ENCODE measurements around the gene EVC2. TPM values are rescaled to one million over a fixed set of nuclear protein-coding genes. Genes with fewer than 3 reads are reported as not detected.
A peak's percentile ranks its signal among the peaks of the same experiment; 100 is the strongest.

EVC2 gene
- total RNA-seq, 1 experiment from 2014 or later = 3.2 TPM

DNA sequence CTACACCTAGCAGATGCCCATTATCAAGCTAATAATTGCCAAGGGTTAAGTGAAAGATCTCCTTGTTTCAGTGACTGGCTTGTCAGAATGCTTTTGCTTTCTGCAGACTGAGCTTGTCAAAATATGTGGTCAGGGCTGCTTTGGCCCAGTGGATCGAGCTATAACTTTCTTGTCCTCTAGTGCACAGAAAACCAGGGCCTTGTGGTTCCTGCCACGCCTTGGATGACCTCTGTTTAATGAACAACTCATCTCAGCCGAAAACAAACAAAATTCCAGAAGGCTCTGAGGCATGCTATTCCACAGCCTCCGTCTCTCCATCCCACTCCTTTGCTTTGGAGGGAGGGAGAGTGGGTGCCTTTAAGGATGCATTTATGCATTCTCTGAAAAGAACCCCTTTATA, 14.0 kb upstream of the EVC2 start:
- BruUV-seq (replicated peaks) = no TSS peak
- POLR2A ChIA-PET (ENCODE audit: unreplicated experiment) = no interaction called here
- H3K4me1 ChIP-seq (ENCODE audit: insufficient read depth, low read length) = peaks cover 20% of the 10 kb centered on the region
- TF ChIP-seq EZH2phosphoT487 (IDR thresholded peaks at IDR 0.05; ENCODE audit: borderline replicate concordance, low read length) = no peak
- TF ChIP-seq, protein P1, sequence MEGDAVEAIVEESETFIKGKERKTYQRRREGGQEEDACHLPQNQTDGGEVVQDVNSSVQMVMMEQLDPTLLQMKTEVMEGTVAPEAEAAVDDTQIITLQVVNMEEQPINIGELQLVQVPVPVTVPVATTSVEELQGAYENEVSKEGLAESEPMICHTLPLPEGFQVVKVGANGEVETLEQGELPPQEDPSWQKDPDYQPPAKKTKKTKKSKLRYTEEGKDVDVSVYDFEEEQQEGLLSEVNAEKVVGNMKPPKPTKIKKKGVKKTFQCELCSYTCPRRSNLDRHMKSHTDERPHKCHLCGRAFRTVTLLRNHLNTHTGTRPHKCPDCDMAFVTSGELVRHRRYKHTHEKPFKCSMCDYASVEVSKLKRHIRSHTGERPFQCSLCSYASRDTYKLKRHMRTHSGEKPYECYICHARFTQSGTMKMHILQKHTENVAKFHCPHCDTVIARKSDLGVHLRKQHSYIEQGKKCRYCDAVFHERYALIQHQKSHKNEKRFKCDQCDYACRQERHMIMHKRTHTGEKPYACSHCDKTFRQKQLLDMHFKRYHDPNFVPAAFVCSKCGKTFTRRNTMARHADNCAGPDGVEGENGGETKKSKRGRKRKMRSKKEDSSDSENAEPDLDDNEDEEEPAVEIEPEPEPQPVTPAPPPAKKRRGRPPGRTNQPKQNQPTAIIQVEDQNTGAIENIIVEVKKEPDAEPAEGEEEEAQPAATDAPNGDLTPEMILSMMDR (conservative IDR thresholded peaks at IDR 0.05; ENCODE audit: low read depth, low read length) = no peak
- no peak for TF ChIP-seq EZH2 (IDR thresholded peaks at IDR 0.05; ENCODE audit: low read length, unreplicated experiment)
- no peak overlapping the region for H3K4me3 ChIP-seq (ENCODE audit: low read length)
- no peaks in the 10 kb centered on the region for H3K27me3 ChIP-seq (ENCODE audit: low read length)
- peaks cover 11% of the 10 kb centered on the region for H3K36me3 ChIP-seq (ENCODE audit: low read depth, low read length)
- CTCF ChIA-PET = interaction anchor here (1.0 kb wide), 1 partner anchor 31 kb away, joined by 3 read pairs; no protein-coding TSS in a partner anchor
- intact Hi-C loops (cut with micrococcal nuclease) = no loop called here
- H3K79me2 ChIP-seq (ENCODE audit: low read length) = peaks cover 56% of the 10 kb centered on the region
- peak overlapping the region; percentile 66 for H3K4me2 ChIP-seq (ENCODE audit: low read length)
- no peaks in the 10 kb centered on the region for H4K20me1 ChIP-seq (ENCODE audit: low read length)
- no peaks in the 10 kb centered on the region for H3K9me2 ChIP-seq (replicated peaks; ENCODE audit: low read length)
- H3K27ac ChIP-seq (ENCODE audit: low read length) = peak overlapping the region; percentile 80
- ATAC-seq (peak; percentile 97), DNase-seq (peak; percentile 76)
- peak overlapping the region; percentile 34 for H3K9ac ChIP-seq (ENCODE audit: low read length)
- H3K9me3 ChIP-seq (ENCODE audit: low read length) = no peaks in the 10 kb centered on the region
- no peak overlapping the region for H2AFZ ChIP-seq (ENCODE audit: low read length)
- H3F3A ChIP-seq (ENCODE audit: low read length, unreplicated experiment) = no peaks in the 10 kb centered on the region

DNA sequence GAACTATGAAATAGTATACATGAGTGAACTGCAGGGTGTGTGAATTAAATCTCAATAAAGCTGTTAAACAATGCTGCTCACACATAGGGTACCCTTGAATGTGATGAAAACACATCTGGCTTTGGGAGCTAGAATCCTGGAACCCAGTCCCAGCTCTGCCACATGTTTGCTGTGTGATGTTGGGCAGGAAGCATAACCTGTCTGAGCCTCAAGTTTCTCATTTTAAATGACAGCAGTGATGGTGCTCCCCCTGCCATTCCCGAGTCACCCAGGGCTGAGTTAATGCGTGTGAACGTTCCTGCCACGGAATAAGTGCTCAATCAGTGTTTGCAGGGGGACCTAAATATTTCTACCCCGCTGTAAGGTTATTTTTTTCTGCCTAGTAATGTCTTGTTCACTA, 13.6 kb upstream of the EVC2 start:
- H3K9ac ChIP-seq (ENCODE audit: low read length) = peak overlapping the region; percentile 34
- no peaks in the 10 kb centered on the region for H3K9me3 ChIP-seq (ENCODE audit: low read length)
- H3K79me2 ChIP-seq (ENCODE audit: low read length) = peaks cover 60% of the 10 kb centered on the region
- H2AFZ ChIP-seq (ENCODE audit: low read length) = no peak overlapping the region
- H3K27ac ChIP-seq (ENCODE audit: low read length) = peak overlapping the region; percentile 80
- CTCF ChIA-PET = interaction anchor here (1.0 kb wide), 1 partner anchor 32 kb away, joined by 3 read pairs; no protein-coding TSS in a partner anchor
- H3K4me3 ChIP-seq (ENCODE audit: low read length) = no peak overlapping the region; the same call in 1 of the 2 replicates
- intact Hi-C loops (cut with micrococcal nuclease) = no loop called here
- H4K20me1 ChIP-seq (ENCODE audit: low read length) = no peaks in the 10 kb centered on the region
- TF ChIP-seq EZH2 (IDR thresholded peaks at IDR 0.05; ENCODE audit: low read length, unreplicated experiment) (no peak), EZH2phosphoT487 (IDR thresholded peaks at IDR 0.05; ENCODE audit: borderline replicate concordance, low read length) (no peak)
- TF ChIP-seq, protein P1 (conservative IDR thresholded peaks at IDR 0.05; ENCODE audit: low read depth, low read length) = no peak
- H3K4me1 ChIP-seq (ENCODE audit: insufficient read depth, low read length) = peaks cover 20% of the 10 kb centered on the region
- H3K9me2 ChIP-seq (replicated peaks; ENCODE audit: low read length) = no peaks in the 10 kb centered on the region
- DNase-seq = no peak
- H3K27me3 ChIP-seq (ENCODE audit: low read length) = no peaks in the 10 kb centered on the region
- peak overlapping the region; percentile 66 for H3K4me2 ChIP-seq (ENCODE audit: low read length)
- ATAC-seq = 0 out of 2 replicates have a peak, but pooled peaks have one; percentile 6
- no TSS peak for BruUV-seq (replicated peaks)
- H3F3A ChIP-seq (ENCODE audit: low read length, unreplicated experiment) = no peaks in the 10 kb centered on the region
- H3K36me3 ChIP-seq (ENCODE audit: low read depth, low read length) = peaks cover 11% of the 10 kb centered on the region
- POLR2A ChIA-PET (ENCODE audit: unreplicated experiment) = no interaction called here

DNA sequence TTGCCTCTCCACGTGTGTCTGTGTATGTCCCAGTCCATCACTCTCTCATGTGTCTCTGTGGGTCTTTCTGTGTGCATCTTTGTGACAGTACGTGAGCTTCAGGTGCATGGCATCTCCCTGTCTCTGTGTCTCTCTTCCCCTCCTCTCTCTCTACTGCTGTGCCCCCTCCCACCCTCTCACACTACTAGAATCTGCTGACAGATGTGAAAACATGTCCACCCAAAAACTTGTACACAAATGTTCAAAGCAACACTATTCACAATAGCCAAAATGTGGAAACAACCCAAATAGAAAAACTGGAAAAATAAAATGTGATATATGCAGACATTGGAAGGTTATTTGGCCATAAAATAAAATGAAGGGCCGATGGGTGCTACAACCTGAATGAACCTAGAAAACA, 12.6 kb upstream of the EVC2 start:
- no peaks in the 10 kb centered on the region for H4K20me1 ChIP-seq (ENCODE audit: low read length)
- intact Hi-C loops (cut with micrococcal nuclease) = no loop called here
- no peak for TF ChIP-seq EZH2phosphoT487 (IDR thresholded peaks at IDR 0.05; ENCODE audit: borderline replicate concordance, low read length)
- no peak for TF ChIP-seq EZH2 (IDR thresholded peaks at IDR 0.05; ENCODE audit: low read length, unreplicated experiment)
- TF ChIP-seq, protein P1 (conservative IDR thresholded peaks at IDR 0.05; ENCODE audit: low read depth, low read length) = no peak
- H3K4me1 ChIP-seq (ENCODE audit: insufficient read depth, low read length) = peaks cover 20% of the 10 kb centered on the region
- H3K9me3 ChIP-seq (ENCODE audit: low read length) = no peaks in the 10 kb centered on the region
- POLR2A ChIA-PET (ENCODE audit: unreplicated experiment) = no interaction called here
- peaks cover 11% of the 10 kb centered on the region for H3K36me3 ChIP-seq (ENCODE audit: low read depth, low read length)
- no peak overlapping the region for H3K4me2 ChIP-seq (ENCODE audit: low read length)
- no peaks in the 10 kb centered on the region for H3F3A ChIP-seq (ENCODE audit: low read length, unreplicated experiment)
- H3K9ac ChIP-seq (ENCODE audit: low read length) = no peak overlapping the region
- no peaks in the 10 kb centered on the region for H3K27me3 ChIP-seq (ENCODE audit: low read length)
- H3K4me3 ChIP-seq (ENCODE audit: low read length) = no peak overlapping the region
- ATAC-seq = no peak
- CTCF ChIA-PET = no interaction called here
- no TSS peak for BruUV-seq (replicated peaks)
- H3K27ac ChIP-seq (ENCODE audit: low read length) = peak overlapping the region; percentile 80
- no peaks in the 10 kb centered on the region for H3K9me2 ChIP-seq (replicated peaks; ENCODE audit: low read length)
- no peak for DNase-seq
- no peak overlapping the region for H2AFZ ChIP-seq (ENCODE audit: low read length)
- peaks cover 66% of the 10 kb centered on the region for H3K79me2 ChIP-seq (ENCODE audit: low read length)

All from PC-3 (cell line).